Lower leg skin (tissue), 4 donors: ENCODE data around the gene RPL34. TPM values are rescaled to one million over a fixed set of nuclear protein-coding genes. Genes with fewer than 3 reads are reported as not detected.

Source experiments
- DNase-seq, 2 donors: peaks; one replicate each; pipeline ENCODE4 v3.0.0-alpha.2; 2019; ENCODE audit warnings: low spot score in 2 of 2
- H3K4me3 ChIP-seq: fragments of 200-600 bp; sonication (generic); 2 replicates; pipeline ENCODE4 v1.5.1; 2017; ENCODE audit warnings: mild to moderate bottlenecking, low read depth; ENCODE audit not compliant: poor library complexity, severe bottlenecking
- CTCF ChIP-seq, 3 donors: fragments of 450-650 bp; IDR thresholded peaks; one replicate each; pipeline ENCODE4 v1.5.1; 2016; ENCODE audit warnings: antibody characterized with exemption in 3 of 3, mild to moderate bottlenecking in 3 of 3, moderate library complexity in 2 of 3
- POLR2A ChIP-seq, 2 donors: fragments of 450-650 bp; IDR thresholded peaks; one replicate each; pipeline ENCODE4 v1.6.1; 2016 to 2017; ENCODE audit warnings: antibody characterized with exemption in 2 of 2, mild to moderate bottlenecking in 1 of 2, moderate library complexity in 1 of 2
- WGBS, 2 donors: methylation state at CpG; one replicate each; pipeline ENCODE4 v1.1.5; 2018; 5-methylcytosine and 5-hydroxymethylcytosine counted together
- intact Hi-C: fragments of 100-400 bp; cut with DNase I; formaldehyde crosslinking; loops from one replicate; pipeline ENCODE4 v1.15.0; 2023; ENCODE audit warnings: low total_unique reads
- total RNA-seq, 4 donors: library from RNA; depleted of rRNA; stranded (reverse); fragments of >200 nt; gene quantifications; one replicate each; pipeline ENCODE4 v1.1.0, GENCODE V29; 2016

RPL34 gene
- total RNA-seq, 4 donors from 2014 or later: 686 to 1,455 (median 1,024) TPM

GRCh38 chr4:108624263-108625056, 4.1 kb downstream of the RPL34 start:
- no peak for DNase-seq
- no peak overlapping the region for H3K4me3 ChIP-seq
- intact Hi-C loops: no loop called here
- no peak for TF ChIP-seq POLR2A (IDR thresholded peaks at IDR 0.05)
- TF ChIP-seq CTCF (IDR thresholded peaks at IDR 0.05): no peak
- WGBS, 2 donors: 63 to 77% methylated on average over 2 of the region's 2 CpGs

- DNase-seq: no peak
- TF ChIP-seq POLR2A (IDR thresholded peaks at IDR 0.05) (no peak), CTCF (IDR thresholded peaks at IDR 0.05) (no peak)
- 90 to 91% methylated on average over 1 of the region's 1 CpG for WGBS, 2 donors
- intact Hi-C loops: no loop called here
- no peak overlapping the region for H3K4me3 ChIP-seq
These were observed 5.7 kb downstream of the RPL34 start for GRCh38 chr4:108626056-108626455.

GRCh38 chr4:108628411-108628810, 8.0 kb downstream of the RPL34 start:
- no peak overlapping the region for H3K4me3 ChIP-seq
- intact Hi-C loops: no loop called here
- no peak for TF ChIP-seq CTCF (IDR thresholded peaks at IDR 0.05)
- DNase-seq: no peak

GRCh38 chr4:108635070-108635655, 14.8 kb downstream of the RPL34 start:
- intact Hi-C loops: no loop called here
- TF ChIP-seq POLR2A (IDR thresholded peaks at IDR 0.05) (no peak), CTCF (IDR thresholded peaks at IDR 0.05) (no peak)
- DNase-seq: no peak
- H3K4me3 ChIP-seq: no peak overlapping the region
- WGBS, 2 donors: 78 to 79% methylated on average over 8 of the region's 8 CpGs

GRCh38 chr4:108636246-108636645, 15.9 kb downstream of the RPL34 start:
- no peak overlapping the region for H3K4me3 ChIP-seq
- no peak for DNase-seq
- intact Hi-C loops: no loop called here
- TF ChIP-seq POLR2A (IDR thresholded peaks at IDR 0.05) (no peak), CTCF (IDR thresholded peaks at IDR 0.05) (no peak)
- whole genome bisulfite sequencing, 2 donors: 55 to 59% methylated on average over 1 of the region's 1 CpG
